Keratinocyte (primary cell): Measurements from ENCODE around the gene SAC3D1. TPM values are rescaled to one million over a fixed set of nuclear protein-coding genes. Genes with fewer than 3 reads are reported as not detected.

Source experiments
- DNase-seq: peaks from one replicate; pipeline ENCODE4 v3.0.0-alpha.2; 2011; ENCODE audit warnings: low read depth, missing footprints, low spot score
- FAIRE-seq: peaks from 2 replicates; lab custom pipeline; 2011; peaks lifted over from hg19 to GRCh38; lab: Jason Lieb, UNC
- H2AFZ ChIP-seq: 2 replicates; pipeline ENCODE4 v1.6.0; 2012; ENCODE audit warnings: low read length, control low read depth, inconsistent platforms; ENCODE audit not compliant: control insufficient read depth
- H3K27ac ChIP-seq: 2 replicates; pipeline ENCODE4 v1.5.1; 2011; ENCODE audit warnings: low read length; ENCODE audit not compliant: control insufficient read depth, insufficient read depth
- H3K27me3 ChIP-seq: 3 replicates; pipeline ENCODE4 v1.6.0; 2011; ENCODE audit warnings: low read length; ENCODE audit not compliant: control insufficient read depth, insufficient read depth; ENCODE audit errors: extremely low read depth
- H3K36me3 ChIP-seq, 2 experiments: 2 replicates in 1 of 2; 3 replicates in 1 of 2; pipeline ENCODE4 v1.5.1; 2011; ENCODE audit warnings: low read length in 2 of 2, mild to moderate bottlenecking in 1 of 2; ENCODE audit not compliant: control insufficient read depth in 2 of 2, insufficient read depth in 2 of 2; ENCODE audit errors: extremely low read depth in 1 of 2
- H3K4me1 ChIP-seq: 3 replicates; pipeline ENCODE4 v1.5.1; 2011; ENCODE audit warnings: low read length; ENCODE audit not compliant: control insufficient read depth, insufficient read depth; ENCODE audit errors: extremely low read depth
- H3K4me2 ChIP-seq: 3 replicates; pipeline ENCODE4 v1.6.0; 2011; ENCODE audit warnings: low read depth, low read length; ENCODE audit not compliant: control insufficient read depth, insufficient read depth; ENCODE audit errors: extremely low read depth
- H3K4me3 ChIP-seq, 3 experiments: fragments of 200-600 bp in 1 of 3; sonication (generic) in 1 of 3; 2 replicates in 2 of 3; 3 replicates in 1 of 3; pipeline ENCODE4 v1.5.1; 2011 to 2016; ENCODE audit warnings: low read length in 3 of 3, mild to moderate bottlenecking in 3 of 3, control low read depth in 2 of 3, inconsistent platforms in 1 of 3, low read depth in 1 of 3, mixed read lengths in 1 of 3, mixed run types in 1 of 3, moderate library complexity in 1 of 3; ENCODE audit not compliant: control insufficient read depth in 2 of 3, insufficient read depth in 2 of 3; ENCODE audit errors: extremely low read depth in 1 of 3
- H3K79me2 ChIP-seq: 2 replicates; pipeline ENCODE4 v1.6.0; 2012; ENCODE audit warnings: low read length; ENCODE audit not compliant: control insufficient read depth, insufficient read depth
- H3K9ac ChIP-seq: 3 replicates; pipeline ENCODE4 v1.6.0; 2011; ENCODE audit warnings: low read length; ENCODE audit not compliant: control insufficient read depth, insufficient read depth; ENCODE audit errors: extremely low read depth
- H3K9me1 ChIP-seq: 3 replicates; pipeline ENCODE4 v1.6.0; 2011; ENCODE audit warnings: low read length; ENCODE audit not compliant: control insufficient read depth, insufficient read depth; ENCODE audit errors: extremely low read depth
- H3K9me3 ChIP-seq: 2 replicates; pipeline ENCODE4 v1.5.1; 2012; ENCODE audit warnings: low read depth, low read length; ENCODE audit not compliant: control insufficient read depth
- H4K20me1 ChIP-seq: 3 replicates; pipeline ENCODE4 v1.6.0; 2011; ENCODE audit warnings: low read length; ENCODE audit not compliant: control insufficient read depth, insufficient read depth; ENCODE audit errors: extremely low read depth
- CTCF ChIP-seq, 3 experiments: IDR thresholded peaks in 1 of 3; conservative IDR thresholded peaks in 1 of 3; optimal IDR thresholded peaks in 1 of 3; 2 replicates in 2 of 3; 3 replicates in 1 of 3; pipeline versions ENCODE3 to v1.5.1; 2011; ENCODE audit warnings: low read length in 3 of 3, mild to moderate bottlenecking in 3 of 3, moderate library complexity in 2 of 3, control low read depth in 1 of 3, inconsistent platforms in 1 of 3; ENCODE audit not compliant: insufficient read depth in 2 of 3; ENCODE audit errors: extremely low read depth in 1 of 3
- EZH2 ChIP-seq: IDR thresholded peaks from one replicate; pipeline ENCODE4 v1.6.1; 2012; ENCODE audit warnings: inconsistent platforms, mild to moderate bottlenecking, low read length, moderate library complexity
- dilution Hi-C: fragments of 300-500 bp; cut with MboI; formaldehyde crosslinking; loops from one replicate; pipeline ENCODE4 v1.7.0; 2020; ENCODE audit warnings: low sequenced_read_pairs; ENCODE audit not compliant: extremely low pct_ligation_motif_present
- polyA plus RNA-seq, 5 experiments: library from polyadenylated mRNA; depleted of rRNA in 3 of 5; stranded (reverse) in 3 of 5; stranded (forward) in 1 of 5; unstranded in 1 of 5; fragments of >200 nt; gene quantifications; 1 replicate in 1 of 5; 2 replicates in 3 of 5; 3 replicates in 1 of 5; pipeline versions ENCODE4 v1.2.1 to v1.2.3, GENCODE V29; 2011 to 2012; ENCODE audit warnings: missing spikeins in 2 of 5, low read depth in 1 of 5, low replicate concordance in 1 of 5

SAC3D1 gene
- polyA plus RNA-seq, 1 donor (not counting 4 experiments of a cell fraction or from before 2014, with no cell fraction given) = 4.9 TPM

GRCh38 chr11:65036931-65037330 is 4.1 kb upstream of the SAC3D1 start:
- H3K27me3 ChIP-seq = no peaks in the 10 kb centered on the region
- H3K4me3 ChIP-seq = no peak overlapping the region
- H3K4me1 ChIP-seq = peaks cover 6% of the 10 kb centered on the region
- peaks cover 3 to 17% of the 10 kb centered on the region in 2 experiments for H3K36me3 ChIP-seq
- no peak overlapping the region for H2AFZ ChIP-seq
- no peaks in the 10 kb centered on the region for H3K9me1 ChIP-seq
- no peak for DNase-seq
- no peak overlapping the region for H3K9ac ChIP-seq
- H3K79me2 ChIP-seq = peaks cover 3% of the 10 kb centered on the region
- no peak for FAIRE-seq
- no peaks in the 10 kb centered on the region for H3K9me3 ChIP-seq
- H4K20me1 ChIP-seq = no peaks in the 10 kb centered on the region
- H3K4me2 ChIP-seq = no peak overlapping the region
- H3K27ac ChIP-seq = no peak overlapping the region
- dilution Hi-C loops = no loop called here
- TF ChIP-seq CTCF (optimal IDR thresholded peaks at IDR 0.05 in 1 of 3, IDR thresholded peaks at IDR 0.05 in 1 of 3, conservative IDR thresholded peaks at IDR 0.05 in 1 of 3; ENCODE audit: extremely low read depth in 1 of 3, insufficient read depth in 2 of 3, low read length in 3 of 3) = no peak
- no peak for TF ChIP-seq EZH2

GRCh38 chr11:65040520-65040846 is 527 bp upstream of the SAC3D1 start:
- H3K36me3 ChIP-seq = peaks cover 3 to 14% of the 10 kb centered on the region in 2 experiments
- dilution Hi-C loops = no loop called here
- no peaks in the 10 kb centered on the region for H4K20me1 ChIP-seq
- peak overlapping the region; percentile 81 for H3K9ac ChIP-seq
- H3K9me3 ChIP-seq = no peaks in the 10 kb centered on the region
- H3K9me1 ChIP-seq = no peaks in the 10 kb centered on the region
- H3K79me2 ChIP-seq = peaks cover 5% of the 10 kb centered on the region
- no peak for TF ChIP-seq EZH2
- no peak for TF ChIP-seq CTCF (optimal IDR thresholded peaks at IDR 0.05 in 1 of 3, IDR thresholded peaks at IDR 0.05 in 1 of 3, conservative IDR thresholded peaks at IDR 0.05 in 1 of 3; ENCODE audit: extremely low read depth in 1 of 3, insufficient read depth in 2 of 3, low read length in 3 of 3)
- H3K27me3 ChIP-seq = no peaks in the 10 kb centered on the region
- DNase-seq = no peak
- H3K4me3 ChIP-seq = peak overlapping the region; percentile 60 to 76 (median 70)
- H3K4me1 ChIP-seq = peaks cover 18% of the 10 kb centered on the region
- H2AFZ ChIP-seq = peak overlapping the region; percentile 76
- peak overlapping the region; percentile 79 for H3K27ac ChIP-seq
- H3K4me2 ChIP-seq = peak overlapping the region; percentile 89
- peak; percentile 51 for FAIRE-seq
